Fibroblast of peridontal ligament (primary cell): ENCODE measurements around the gene IGFBP2.

Source experiments
- DNase-seq: peaks from one replicate; pipeline ENCODE4 v3.0.0-alpha.2; 2010; ENCODE audit errors: extremely low read depth

IGFBP2 gene

GRCh38 chr2:216636551-216637450 lies 3.6 kb downstream of the IGFBP2 start:
- no peak for DNase-seq

- DNase-seq: no peak
Measured at GRCh38 chr2:216637472-216637871, 4.3 kb downstream of the IGFBP2 start.

GRCh38 chr2:216643986-216644659 lies 10.9 kb downstream of the IGFBP2 start:
- no peak for DNase-seq

GRCh38 chr2:216644842-216645635 lies 11.8 kb downstream of the IGFBP2 start:
- DNase-seq: no peak

- no peak for DNase-seq
Measured at GRCh38 chr2:216645636-216645950, 12.4 kb downstream of the IGFBP2 start.

DNA sequence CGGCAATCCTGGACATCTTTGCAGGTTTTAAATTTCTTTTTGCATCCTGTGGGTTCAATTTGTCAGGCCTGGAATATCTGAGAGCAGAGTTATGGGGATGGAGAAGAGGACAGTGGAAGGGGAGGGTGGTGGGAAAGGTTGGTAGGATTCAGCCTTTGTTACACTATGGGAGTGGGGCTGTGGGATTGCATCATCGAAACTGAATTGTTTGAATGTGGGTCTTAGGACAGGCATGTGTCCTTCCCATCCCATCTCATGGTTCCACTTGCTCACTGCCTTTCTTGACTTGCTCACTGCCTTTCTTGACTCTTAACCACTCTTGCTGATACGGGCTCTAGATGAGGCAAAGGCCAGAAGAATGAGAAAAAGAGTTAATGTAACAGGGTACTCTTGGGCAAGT lies 12.9 kb downstream of the IGFBP2 start:
- no peak for DNase-seq

GRCh38 chr2:216648105-216648504 lies 14.9 kb downstream of the IGFBP2 start:
- DNase-seq: no peak

- no peak for DNase-seq
Measured at GRCh38 chr2:216649574-216649973, 16.4 kb downstream of the IGFBP2 start.

DNA sequence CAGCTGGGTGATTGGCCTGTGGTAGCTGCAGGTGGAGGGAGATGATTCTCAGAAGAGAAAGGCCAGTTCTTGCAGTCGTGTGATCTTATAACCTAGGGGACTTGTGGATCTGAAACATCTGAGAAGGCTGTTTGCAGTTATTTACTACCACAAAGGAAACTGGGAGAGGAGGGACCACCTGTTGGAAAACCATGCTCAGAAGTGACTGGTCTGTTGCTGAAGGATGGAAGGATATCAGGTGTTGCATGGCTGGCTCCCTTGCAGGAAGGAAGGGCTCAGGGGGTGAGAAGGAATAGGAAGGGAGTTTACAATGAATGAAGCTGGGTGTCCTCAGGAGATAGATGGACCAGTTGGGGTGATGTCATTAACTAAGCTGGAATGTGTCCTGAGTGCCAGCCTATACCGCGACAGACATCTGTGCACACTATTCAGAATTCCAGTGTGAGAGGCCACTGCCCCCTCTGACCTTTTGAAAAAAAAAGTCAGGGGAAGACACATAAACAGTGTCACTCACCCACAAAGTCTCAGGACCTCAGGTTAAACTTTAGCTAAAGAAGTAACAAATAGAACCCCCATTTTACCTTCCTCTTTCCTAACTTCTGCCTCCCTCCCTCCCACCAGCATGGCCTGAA lies 17.5 kb downstream of the IGFBP2 start:
- DNase-seq: no peak

GRCh38 chr2:216651351-216651881 lies 18.2 kb downstream of the IGFBP2 start:
- DNase-seq: peak; percentile 91

GRCh38 chr2:216652566-216652965 lies 19.3 kb downstream of the IGFBP2 start:
- DNase-seq: no peak

GRCh38 chr2:216653093-216653799 lies 20.0 kb downstream of the IGFBP2 start:
- DNase-seq: no peak

DNA sequence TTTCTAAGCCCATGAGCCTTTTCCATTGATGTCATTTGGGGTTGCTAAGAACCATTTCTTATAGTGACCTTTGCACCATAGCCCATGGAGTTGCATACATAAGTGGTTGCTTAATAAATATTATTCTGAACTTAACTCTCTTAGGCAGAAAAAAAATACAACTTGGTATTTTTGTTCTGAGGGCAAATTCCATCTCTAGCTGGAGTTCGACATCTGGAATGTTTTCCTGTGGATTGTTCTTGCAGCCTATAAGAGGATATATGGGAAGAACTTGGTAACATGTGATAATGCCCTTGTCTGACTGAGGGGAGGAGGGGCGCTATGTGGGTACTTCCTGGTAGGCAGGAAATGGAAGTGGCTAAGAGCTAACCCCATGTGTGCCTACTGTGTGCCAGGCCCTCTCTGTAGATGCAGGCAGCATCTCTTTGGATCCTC lies 20.7 kb downstream of the IGFBP2 start:
- peak; percentile 61 for DNase-seq

- no peak for DNase-seq
Measured at GRCh38 chr2:216654528-216655052, 21.4 kb downstream of the IGFBP2 start.

DNA sequence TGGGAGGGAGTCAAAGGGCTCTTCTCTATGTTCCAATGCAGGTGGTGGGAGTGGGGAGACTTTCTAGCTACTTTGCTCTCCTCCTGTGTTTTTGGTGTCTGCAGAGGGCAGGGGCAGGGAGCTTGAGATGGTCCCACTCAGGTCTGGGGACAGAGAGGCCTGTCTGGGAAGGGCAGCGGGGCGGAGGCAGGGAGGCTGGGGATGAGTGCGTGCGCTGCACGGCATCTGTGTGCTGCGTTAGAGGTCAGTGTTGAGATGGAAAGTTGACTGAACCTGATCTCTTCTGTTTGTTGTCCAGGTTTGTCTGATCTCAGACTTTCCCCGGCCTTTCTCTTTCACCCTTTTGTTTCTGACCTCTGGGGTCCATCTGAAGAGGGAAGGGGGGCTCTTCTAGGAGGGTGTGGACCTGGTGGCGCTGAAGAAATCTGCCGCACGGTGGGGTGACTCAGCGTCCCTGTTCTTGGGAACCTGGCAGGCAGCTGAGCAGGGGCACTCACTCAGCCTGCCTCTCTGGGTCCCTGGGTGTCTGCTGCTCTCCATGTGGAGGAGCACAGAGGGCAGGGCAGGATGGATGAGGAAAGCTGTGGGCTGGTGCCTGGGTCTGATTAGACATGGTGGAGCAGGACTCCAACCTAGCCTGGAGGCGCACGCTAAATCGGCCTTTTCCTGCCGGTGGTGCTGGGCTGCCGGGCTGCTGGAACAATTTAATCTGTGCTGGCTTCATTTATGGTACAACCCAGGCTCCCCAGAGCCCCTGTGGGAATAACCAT lies 24.1 kb downstream of the IGFBP2 start:
- no peak for DNase-seq

GRCh38 chr2:216657980-216658379 lies 24.8 kb downstream of the IGFBP2 start:
- no peak for DNase-seq

DNA sequence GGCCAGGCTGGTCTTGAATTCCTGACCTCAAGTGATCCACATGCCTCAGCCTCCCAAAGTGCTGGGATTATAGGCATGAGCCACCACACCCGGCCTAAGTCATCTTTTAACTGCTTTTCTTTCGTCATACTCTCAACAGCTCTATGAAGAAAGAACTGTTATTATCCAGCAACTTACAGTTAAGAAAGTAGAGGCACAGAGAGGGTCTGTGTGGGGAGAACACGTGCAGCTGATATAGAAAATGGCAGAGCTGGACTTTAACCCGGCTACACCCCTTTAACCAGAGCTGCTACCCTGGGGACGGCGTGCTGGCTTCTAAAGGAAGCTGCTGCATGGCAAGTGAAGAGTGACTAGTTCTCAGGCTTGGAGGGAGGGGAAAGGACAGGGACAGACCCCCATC lies 25.5 kb downstream of the IGFBP2 start:
- DNase-seq: no peak

DNA sequence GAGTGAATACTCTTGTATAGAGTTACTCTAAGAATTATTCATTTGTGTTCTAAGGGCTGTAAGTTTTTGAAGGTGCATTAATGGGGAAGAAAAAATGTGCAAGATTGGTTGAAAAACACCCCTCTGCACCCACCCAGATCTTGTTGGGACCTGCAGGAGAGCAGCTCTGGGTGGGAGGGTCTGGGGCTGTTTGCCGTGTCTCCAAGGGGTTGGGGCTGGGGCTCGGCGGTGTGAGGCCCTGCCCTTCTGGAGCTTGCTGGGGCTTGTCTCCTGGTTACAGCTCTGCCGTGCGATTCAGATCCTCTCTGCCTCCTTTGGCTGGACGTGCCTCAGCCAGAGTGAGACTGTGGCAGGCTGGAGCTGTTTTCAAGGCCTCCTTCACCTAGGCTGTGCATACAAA lies 26.1 kb downstream of the IGFBP2 start:
- DNase-seq: no peak

GRCh38 chr2:216660496-216660895 lies 27.3 kb downstream of the IGFBP2 start:
- no peak for DNase-seq

DNA sequence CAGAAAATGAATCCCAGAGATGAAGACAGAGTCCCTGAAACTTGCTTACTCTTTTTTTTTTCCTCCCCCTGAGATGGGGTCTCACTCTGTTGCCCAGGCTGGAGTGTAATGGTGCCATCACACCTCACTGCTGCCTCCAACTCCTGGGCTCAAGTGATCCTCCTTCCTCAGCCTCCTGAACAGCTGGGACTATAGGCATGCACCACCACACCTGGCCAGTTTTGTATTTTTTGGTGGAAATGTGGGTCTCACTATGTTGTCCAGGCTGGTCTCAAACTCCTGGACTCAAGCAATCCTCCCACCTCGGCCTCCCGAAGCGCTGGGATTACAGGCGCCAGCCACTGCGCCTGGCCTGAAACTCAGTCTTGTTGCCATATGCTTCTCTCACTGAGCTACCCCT lies 27.8 kb downstream of the IGFBP2 start:
- no peak for DNase-seq
